ENCODE data around the gene PSMB9. TPM values are rescaled to one million over a fixed set of nuclear protein-coding genes. Genes with fewer than 3 reads are reported as not detected.

PSMB9 gene
- polyA plus RNA-seq, 1 donor from 2014 or later = not detected

- H3K9ac ChIP-seq (ENCODE audit: low read length) = no peak overlapping the region
- no peak overlapping the region for H3K4me2 ChIP-seq (ENCODE audit: low read length)
Observed at GRCh38 chr6:32906539-32906938, 52.5 kb downstream of the PSMB9 start.

GRCh38 chr6:32908897-32909296, 54.9 kb downstream of the PSMB9 start:
- Histone ChIP-seq H3F3A (ENCODE audit: insufficient read depth, low read length, poor library complexity, severe bottlenecking) (no peaks in the 10 kb centered on the region), H3K79me2 (replicated peaks; ENCODE audit: insufficient read depth, low read length) (no peaks in the 10 kb centered on the region), H3K4me2 (ENCODE audit: low read length) (no peak overlapping the region), H3K9me2 (ENCODE audit: insufficient read depth, low read length) (no peaks in the 10 kb centered on the region), H3K36me3 (ENCODE audit: insufficient read depth, low read length) (no peaks in the 10 kb centered on the region), H3K9ac (ENCODE audit: low read length) (no peak overlapping the region), H4K20me1 (ENCODE audit: insufficient read depth) (no peaks in the 10 kb centered on the region), H3K9me3 (ENCODE audit: low read length) (no peaks in the 10 kb centered on the region), H3K27me3 (ENCODE audit: insufficient read depth, low read depth, low read length) (no peaks in the 10 kb centered on the region), H2AFZ (ENCODE audit: low read depth, low read length) (no peak overlapping the region), H3K27ac (ENCODE audit: low read length) (no peak overlapping the region), H3K4me3 (ENCODE audit: low read length) (no peak overlapping the region)
- TF ChIP-seq POLR2AphosphoS5 (IDR thresholded peaks at IDR 0.05) (no peak), RAD21 (conservative IDR thresholded peaks at IDR 0.05) (no peak), REST (IDR thresholded peaks at IDR 0.05; ENCODE audit: borderline replicate concordance) (no peak), EZH2 (IDR thresholded peaks at IDR 0.05; ENCODE audit: borderline replicate concordance, insufficient read depth, low read length, poor library complexity, severe bottlenecking) (no peak), CTCF (IDR thresholded peaks at IDR 0.05; ENCODE audit: poor library complexity, severe bottlenecking) (no peak), SMC3 (conservative IDR thresholded peaks at IDR 0.05; ENCODE audit: poor library complexity) (no peak), EP300 (conservative IDR thresholded peaks at IDR 0.05; ENCODE audit: poor library complexity, severe bottlenecking) (no peak), TAF1 (IDR thresholded peaks at IDR 0.05; ENCODE audit: low read depth) (no peak)

More at GRCh38 chr6:32906539-32906938, 52.5 kb downstream of the PSMB9 start:
- no peaks in the 10 kb centered on the region for H4K20me1 ChIP-seq (ENCODE audit: insufficient read depth)
- H3F3A ChIP-seq (ENCODE audit: insufficient read depth, low read length, poor library complexity, severe bottlenecking) = no peaks in the 10 kb centered on the region
- TF ChIP-seq POLR2AphosphoS5 (IDR thresholded peaks at IDR 0.05) = no peak
- no peak for TF ChIP-seq MXI1 (conservative IDR thresholded peaks at IDR 0.05; ENCODE audit: poor library complexity, severe bottlenecking)
- no peak for TF ChIP-seq SMC3 (conservative IDR thresholded peaks at IDR 0.05; ENCODE audit: poor library complexity)
- TF ChIP-seq REST (IDR thresholded peaks at IDR 0.05; ENCODE audit: borderline replicate concordance) = no peak
- no peak for TF ChIP-seq CTCF (IDR thresholded peaks at IDR 0.05; ENCODE audit: poor library complexity, severe bottlenecking)
- H3K79me2 ChIP-seq (replicated peaks; ENCODE audit: insufficient read depth, low read length) = no peaks in the 10 kb centered on the region
- H3K36me3 ChIP-seq (ENCODE audit: insufficient read depth, low read length) = no peaks in the 10 kb centered on the region
- H3K27ac ChIP-seq (ENCODE audit: low read length) = no peak overlapping the region
- no peak overlapping the region for H3K4me3 ChIP-seq (ENCODE audit: low read length)
- H2AFZ ChIP-seq (ENCODE audit: low read depth, low read length) = no peak overlapping the region
- no peaks in the 10 kb centered on the region for H3K9me2 ChIP-seq (ENCODE audit: insufficient read depth, low read length)
- no peaks in the 10 kb centered on the region for H3K27me3 ChIP-seq (ENCODE audit: insufficient read depth, low read depth, low read length)
- no peaks in the 10 kb centered on the region for H3K9me3 ChIP-seq (ENCODE audit: low read length)

All from neural cell (in vitro differentiated cells).